Osteocyte (in vitro differentiated cells): ENCODE results near the gene HKDC1. TPM values are rescaled to one million over a fixed set of nuclear protein-coding genes. Genes with fewer than 3 reads are reported as not detected.
"Not testable (repeated sequence)": the region's sequence is repeated elsewhere in the genome, so short reads cannot be mapped to it uniquely, and the experiment has no call there.

Experiments
- DNase-seq: peaks from one replicate; pipeline ENCODE4 v3.0.0; 2021; ENCODE audit warnings: mixed read lengths; ENCODE audit not compliant: unreplicated experiment; ENCODE audit errors: extremely low spot score
- H3K27ac Mint-ChIP-seq: one replicate; pipeline ENCODE4 v1.8.0; 2021; ENCODE audit warnings: mild to moderate bottlenecking, mixed read lengths; ENCODE audit not compliant: unreplicated experiment
- H3K27me3 Mint-ChIP-seq: one replicate; pipeline ENCODE4 v1.8.0; 2021; ENCODE audit warnings: mixed read lengths; ENCODE audit not compliant: unreplicated experiment
- H3K36me3 Mint-ChIP-seq: one replicate; pipeline ENCODE4 v1.8.0; 2021; ENCODE audit warnings: mixed read lengths; ENCODE audit not compliant: unreplicated experiment
- H3K4me1 Mint-ChIP-seq: one replicate; pipeline ENCODE4 v1.8.0; 2021; ENCODE audit warnings: mixed read lengths; ENCODE audit not compliant: unreplicated experiment
- H3K4me3 Mint-ChIP-seq: one replicate; pipeline ENCODE4 v1.8.0; 2021; ENCODE audit warnings: mild to moderate bottlenecking, moderate library complexity, mixed read lengths; ENCODE audit not compliant: unreplicated experiment
- H3K9me3 Mint-ChIP-seq: one replicate; pipeline ENCODE4 v1.8.0; 2021; ENCODE audit warnings: mixed read lengths; ENCODE audit not compliant: unreplicated experiment
- CTCF ChIP-seq: fragments of 200-600 bp; sonication (generic); IDR thresholded peaks from 2 replicates; pipeline ENCODE4 v1.5.0; 2021; ENCODE audit warnings: antibody characterized with exemption, mild to moderate bottlenecking, moderate library complexity
- total RNA-seq: library from RNA; stranded (reverse); gene quantifications from 2 replicates; pipeline ENCODE4 v1.2.1, GENCODE V29; 2021

The HKDC1 gene
- total RNA-seq, 1 donor from 2014 or later = 0.19 TPM

GRCh38 chr10:69306421-69306820, 86.3 kb downstream of the HKDC1 start:
- H3K4me3 Mint-ChIP-seq = no peak overlapping the region
- no peaks in the 10 kb centered on the region for H3K9me3 Mint-ChIP-seq
- no peaks in the 10 kb centered on the region for H3K4me1 Mint-ChIP-seq
- peaks cover 8% of the 10 kb centered on the region for H3K27me3 Mint-ChIP-seq
- TF ChIP-seq CTCF = no peak
- no peak overlapping the region for H3K27ac Mint-ChIP-seq
- no peaks in the 10 kb centered on the region for H3K36me3 Mint-ChIP-seq
- DNase-seq = no peak

GRCh38 chr10:69307434-69307833, 87.3 kb downstream of the HKDC1 start:
- no peak for DNase-seq
- no peaks in the 10 kb centered on the region for H3K4me1 Mint-ChIP-seq
- H3K4me3 Mint-ChIP-seq = no peak overlapping the region
- H3K27me3 Mint-ChIP-seq = peaks cover 8% of the 10 kb centered on the region
- no peak overlapping the region for H3K27ac Mint-ChIP-seq
- no peak for TF ChIP-seq CTCF
- H3K9me3 Mint-ChIP-seq = no peaks in the 10 kb centered on the region
- H3K36me3 Mint-ChIP-seq = no peaks in the 10 kb centered on the region

- H3K27me3 Mint-ChIP-seq, H3K27ac Mint-ChIP-seq, H3K9me3 Mint-ChIP-seq, DNase-seq, H3K4me1 Mint-ChIP-seq, H3K4me3 Mint-ChIP-seq, H3K36me3 Mint-ChIP-seq: not testable (repeated sequence)
These were observed 88.2 kb downstream of the HKDC1 start for GRCh38 chr10:69308304-69308703.

GRCh38 chr10:69311309-69311708, 91.2 kb downstream of the HKDC1 start:
- no peak for DNase-seq
- TF ChIP-seq CTCF = no peak
- H3K36me3 Mint-ChIP-seq = no peaks in the 10 kb centered on the region
- H3K27me3 Mint-ChIP-seq = no peaks in the 10 kb centered on the region
- H3K4me3 Mint-ChIP-seq = no peak overlapping the region
- H3K9me3 Mint-ChIP-seq = no peaks in the 10 kb centered on the region
- no peaks in the 10 kb centered on the region for H3K4me1 Mint-ChIP-seq
- H3K27ac Mint-ChIP-seq = no peak overlapping the region

- no peaks in the 10 kb centered on the region for H3K27me3 Mint-ChIP-seq
- TF ChIP-seq CTCF = no peak
- H3K36me3 Mint-ChIP-seq = no peaks in the 10 kb centered on the region
- H3K4me1 Mint-ChIP-seq = no peaks in the 10 kb centered on the region
- no peak overlapping the region for H3K4me3 Mint-ChIP-seq
- no peak overlapping the region for H3K27ac Mint-ChIP-seq
- no peaks in the 10 kb centered on the region for H3K9me3 Mint-ChIP-seq
- no peak for DNase-seq
These were observed 92.4 kb downstream of the HKDC1 start for GRCh38 chr10:69312528-69312927.

GRCh38 chr10:69315100-69315542, 95.0 kb downstream of the HKDC1 start:
- DNase-seq = no peak
- H3K27ac Mint-ChIP-seq = no peak overlapping the region
- no peak for TF ChIP-seq CTCF
- no peaks in the 10 kb centered on the region for H3K36me3 Mint-ChIP-seq
- no peaks in the 10 kb centered on the region for H3K9me3 Mint-ChIP-seq
- H3K27me3 Mint-ChIP-seq = no peaks in the 10 kb centered on the region
- H3K4me3 Mint-ChIP-seq = no peak overlapping the region
- H3K4me1 Mint-ChIP-seq = peaks cover 11% of the 10 kb centered on the region
